ENCODE results near the gene CHST13. TPM values are rescaled to one million over a fixed set of nuclear protein-coding genes. Genes with fewer than 3 reads are reported as not detected.

Gene CHST13
- total RNA-seq, 2 experiments from 2014 or later = not detected

- Mint-ChIP-seq H3K4me1 (no peaks in the 10 kb centered on the region), H3K36me3 (ENCODE audit: low read depth) (no peaks in the 10 kb centered on the region), H3K27me3 (no peaks in the 10 kb centered on the region), H3K4me3 (no peak overlapping the region), H3K9me3 (ENCODE audit: low read depth) (no peaks in the 10 kb centered on the region), H3K27ac (no peak overlapping the region)
- CTCF ChIA-PET = interaction anchor here (0.6 to 1.9 kb wide), 2 partner anchors 10 to 441 kb away, joined by 3 to 9 read pairs; no protein-coding TSS in a partner anchor
- ATAC-seq = no peak
- POLR2A ChIA-PET = no interaction called here
- intact Hi-C loops (cut with DNase I, micrococcal nuclease) = no loop called here
- DNase-seq = no peak
Observed at GRCh38 chr3:126512916-126513650, 10.9 kb upstream of the CHST13 start.

- Mint-ChIP-seq H3K36me3 (ENCODE audit: low read depth) (no peaks in the 10 kb centered on the region), H3K9me3 (ENCODE audit: low read depth) (no peaks in the 10 kb centered on the region), H3K27me3 (no peaks in the 10 kb centered on the region), H3K27ac (no peak overlapping the region), H3K4me3 (no peak overlapping the region), H3K4me1 (no peaks in the 10 kb centered on the region)
- DNase-seq (no peak), ATAC-seq (no peak)
- intact Hi-C loops (cut with DNase I, micrococcal nuclease) = no loop called here
- ChIA-PET POLR2A (no interaction called here), CTCF (interaction anchor here (0.6 to 1.9 kb wide), 3 partner anchors 9 to 1034 kb away, joined by 3 to 9 read pairs (median 3); no protein-coding TSS in a partner anchor)
Observed at GRCh38 chr3:126514161-126514560, 9.8 kb upstream of the CHST13 start.

GRCh38 chr3:126515066-126515706, 8.8 kb upstream of the CHST13 start:
- ATAC-seq = no peak
- CTCF ChIA-PET = no interaction called here
- no peaks in the 10 kb centered on the region for H3K4me1 Mint-ChIP-seq

GRCh38 chr3:126516152-126516935, 7.6 kb upstream of the CHST13 start:
- Mint-ChIP-seq H3K27me3 (no peaks in the 10 kb centered on the region), H3K9me3 (ENCODE audit: low read depth) (no peaks in the 10 kb centered on the region), H3K27ac (no peak overlapping the region), H3K4me1 (no peaks in the 10 kb centered on the region), H3K36me3 (ENCODE audit: low read depth) (no peaks in the 10 kb centered on the region), H3K4me3 (no peak overlapping the region)
- ChIA-PET CTCF (no interaction called here), POLR2A (no interaction called here)
- no peak for ATAC-seq
- no peak for DNase-seq
- intact Hi-C loops (cut with DNase I, micrococcal nuclease) = no loop called here

More at GRCh38 chr3:126515066-126515706, 8.8 kb upstream of the CHST13 start:
- Mint-ChIP-seq H3K4me3 (no peak overlapping the region), H3K27me3 (no peaks in the 10 kb centered on the region), H3K27ac (no peak overlapping the region), H3K9me3 (ENCODE audit: low read depth) (no peaks in the 10 kb centered on the region), H3K36me3 (ENCODE audit: low read depth) (no peaks in the 10 kb centered on the region)
- POLR2A ChIA-PET = no interaction called here
- intact Hi-C loops (cut with DNase I, micrococcal nuclease) = no loop called here
- DNase-seq = no peak

- Mint-ChIP-seq H3K4me3 (no peak overlapping the region), H3K27ac (no peak overlapping the region), H3K36me3 (ENCODE audit: low read depth) (no peaks in the 10 kb centered on the region), H3K9me3 (ENCODE audit: low read depth) (no peaks in the 10 kb centered on the region), H3K27me3 (no peaks in the 10 kb centered on the region), H3K4me1 (no peaks in the 10 kb centered on the region)
- intact Hi-C loops (cut with DNase I, micrococcal nuclease) = no loop called here
- DNase-seq (no peak), ATAC-seq (no peak)
- ChIA-PET CTCF (no interaction called here), POLR2A (no interaction called here)
Observed at GRCh38 chr3:126516936-126517290, 7.0 kb upstream of the CHST13 start.

GRCh38 chr3:126517291-126517951, 6.5 kb upstream of the CHST13 start, which contains the start of gene UROC1:
Gene UROC1, minus strand, starts transcription at chr3:126517773. Its CDS starts 54 bp downstream, at chr3:126517719.
- H3K27ac Mint-ChIP-seq = no peak within 1 kb of the TSS
- no peaks in the 10 kb centered on the region for H3K36me3 Mint-ChIP-seq (ENCODE audit: low read depth)
- POLR2A ChIA-PET = no interaction called here

GRCh38 chr3:126517986-126518778, 5.8 kb upstream of the CHST13 start:
- Mint-ChIP-seq H3K36me3 (ENCODE audit: low read depth) (no peaks in the 10 kb centered on the region), H3K27me3 (peaks cover 3% of the 10 kb centered on the region), H3K27ac (no peak overlapping the region), H3K9me3 (ENCODE audit: low read depth) (no peaks in the 10 kb centered on the region), H3K4me1 (no peaks in the 10 kb centered on the region), H3K4me3 (no peak overlapping the region)
- no peak for DNase-seq
- POLR2A ChIA-PET = no interaction called here
- intact Hi-C loops (cut with DNase I, micrococcal nuclease) = no loop called here
- CTCF ChIA-PET = no interaction called here
- no peak for ATAC-seq

More at GRCh38 chr3:126517291-126517951, 6.5 kb upstream of the CHST13 start, which contains the start of gene UROC1:
- Mint-ChIP-seq H3K4me3 (no peak within 1 kb of the TSS), H3K9me3 (ENCODE audit: low read depth) (no peaks in the 10 kb centered on the region), H3K4me1 (no peaks in the 10 kb centered on the region), H3K27me3 (no peaks in the 10 kb centered on the region)
- ATAC-seq (no peak), DNase-seq (no peak)
- CTCF ChIA-PET = no interaction called here
- intact Hi-C loops (cut with DNase I, micrococcal nuclease) = no loop called here

- Mint-ChIP-seq H3K9me3 (ENCODE audit: low read depth) (no peaks in the 10 kb centered on the region), H3K4me3 (no peak overlapping the region), H3K27ac (no peak overlapping the region), H3K4me1 (no peaks in the 10 kb centered on the region), H3K36me3 (ENCODE audit: low read depth) (no peaks in the 10 kb centered on the region), H3K27me3 (peaks cover 7% of the 10 kb centered on the region)
- ChIA-PET CTCF (no interaction called here), POLR2A (no interaction called here)
- intact Hi-C loops (cut with DNase I, micrococcal nuclease) = no loop called here
- ATAC-seq = no peak
- no peak for DNase-seq
Observed at GRCh38 chr3:126518779-126519177, 5.2 kb upstream of the CHST13 start.

- CTCF ChIA-PET = interaction anchor here (0.5 kb wide), 1 partner anchor 63 kb away, joined by 3 read pairs; no protein-coding TSS in a partner anchor
- Mint-ChIP-seq H3K4me1 (no peaks in the 10 kb centered on the region), H3K9me3 (ENCODE audit: low read depth) (no peaks in the 10 kb centered on the region), H3K27ac (no peak overlapping the region), H3K4me3 (no peak overlapping the region), H3K36me3 (ENCODE audit: low read depth) (no peaks in the 10 kb centered on the region), H3K27me3 (peaks cover 7% of the 10 kb centered on the region)
- POLR2A ChIA-PET = no interaction called here
- DNase-seq = no peak
- no peak for ATAC-seq
- intact Hi-C loops (cut with DNase I, micrococcal nuclease) = loop anchor here in 1 of 2 experiments (5.0 to 10.0 kb wide), 2 partner anchors 938 to 1025 kb away; no protein-coding TSS in a partner anchor
Observed at GRCh38 chr3:126519506-126520455, 4.2 kb upstream of the CHST13 start.

Data from activated CD4-positive, alpha-beta T cell treated with anti-CD3 and anti-CD28 coated beads for 36 hours (primary cell).